Measurements from ENCODE around the gene CLDN2.
"Not testable (repeated sequence)": the region's sequence is repeated elsewhere in the genome, so short reads cannot be mapped to it uniquely, and the experiment has no call there.

The CLDN2 gene

GRCh38 chrX:106964290-106964689 is 44.1 kb downstream of the CLDN2 start:
- no peak for DNase-seq

GRCh38 chrX:106966547-106966946 is 46.3 kb downstream of the CLDN2 start:
- not testable (repeated sequence) for DNase-seq

GRCh38 chrX:106972896-106973295 is 52.7 kb downstream of the CLDN2 start:
- DNase-seq, result no peak

GRCh38 chrX:106973433-106974149 is 53.4 kb downstream of the CLDN2 start:
- no peak for DNase-seq

GRCh38 chrX:106976416-106976815 is 56.2 kb downstream of the CLDN2 start:
- DNase-seq, result no peak
